K562 (cell line): Measurements from ENCODE around the gene SST.

Experiments used
- HOXB6 ChIP-seq: fragments of 250-450 bp; sonication (Bioruptor Pico); IDR thresholded peaks from 2 replicates; pipeline ENCODE4 v1.5.1; 2022; ENCODE audit warnings: mild to moderate bottlenecking, borderline replicate concordance
- MCM5 ChIP-seq: fragments of 450-650 bp; IDR thresholded peaks from 2 replicates; pipeline ENCODE4 v1.6.1; 2016; ENCODE audit warnings: low read depth
- MYNN ChIP-seq, 2 experiments: sonication (generic); formaldehyde crosslinking in 1 of 2; IDR thresholded peaks; 2 replicates each; pipeline versions ENCODE4 v1.5.0 to v1.6.1; 2016 to 2020; ENCODE audit warnings: antibody characterized with exemption in 1 of 2, missing genetic modification reagents in 1 of 2
- POLR2AphosphoS2 ChIP-seq: IDR thresholded peaks from 2 replicates; pipeline ENCODE4 v1.6.1; 2012; ENCODE audit warnings: low read length, improper control_type of control experiment
- ZBTB8A ChIP-seq: fragments of 450-650 bp; IDR thresholded peaks from 2 replicates; pipeline ENCODE4 v1.6.1; 2018; ENCODE audit warnings: mild to moderate bottlenecking, moderate library complexity; ENCODE audit not compliant: partially characterized antibody
- ZNF24 ChIP-seq: fragments of 450-650 bp; IDR thresholded peaks from 2 replicates; pipeline ENCODE4 v1.6.1; 2016
- ZNF324 ChIP-seq: fragments of 250-450 bp; sonication (Bioruptor Pico); IDR thresholded peaks from 2 replicates; pipeline ENCODE4 v1.4.0; 2020; ENCODE audit warnings: mild to moderate bottlenecking

DNA sequence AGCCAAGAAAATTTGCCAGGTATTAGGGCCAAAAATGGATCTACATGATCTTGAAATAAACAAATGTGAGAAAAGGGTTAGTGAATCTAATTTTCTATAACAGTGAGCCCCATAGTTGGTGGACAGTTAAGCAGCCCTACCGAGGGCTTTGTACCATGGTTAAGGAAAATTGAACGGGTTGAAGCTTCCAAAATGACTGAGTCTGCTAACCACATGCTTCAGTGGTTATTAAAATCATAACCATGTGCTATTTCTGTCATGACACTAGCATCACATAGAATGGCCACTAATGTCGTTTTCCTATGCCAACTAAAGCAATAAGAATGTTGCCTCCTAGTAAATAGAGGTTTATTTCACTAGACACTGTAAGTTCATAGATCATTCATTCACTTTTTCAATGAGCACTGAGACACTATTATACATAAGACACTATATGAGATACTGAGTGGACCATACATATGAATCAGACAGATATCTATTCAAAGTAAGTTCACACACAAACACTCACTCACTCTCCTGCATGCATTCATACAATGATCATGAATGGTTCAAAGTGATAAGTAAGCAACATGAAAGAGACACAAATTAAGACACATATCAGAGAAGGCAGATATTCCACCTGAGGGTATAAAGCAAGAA lies 4.3 kb downstream of the SST start:
- TF ChIP-seq MYNN (IDR thresholded peaks at IDR 0.05) (no peak), MYNN (CRISPR knock-in tag; IDR thresholded peaks at IDR 0.05) (no peak), HOXB6 (CRISPR knock-in tag) (no peak), ZNF324 (no peak), ZNF24 (no peak), ZBTB8A (no peak), POLR2AphosphoS2 (no peak), MCM5 (no peak)
